ENCODE data around the gene ARL16.

The ARL16 gene

GRCh38 chr17:81703747-81704654, 20.4 kb upstream of the ARL16 start:
- TF ChIP-seq CTCF (IDR thresholded peaks at IDR 0.05; ENCODE audit: control insufficient read depth, extremely low read depth, insufficient read depth) = no peak
- DNase-seq (ENCODE audit: low read depth) = no peak
- H3K4me3 ChIP-seq (ENCODE audit: low read depth, low read length) = peak overlapping the region; percentile 97

GRCh38 chr17:81702934-81703746, 19.5 kb upstream of the ARL16 start, which contains the start of gene MRPL12:
MRPL12 (plus strand) TSS chr17:81703367; CDS start chr17:81703502, 135 bp downstream.
- peak; percentile 61 for DNase-seq (ENCODE audit: low read depth)
- peak within 1 kb of the TSS; percentile 97 for H3K4me3 ChIP-seq (ENCODE audit: low read depth, low read length)
- TF ChIP-seq CTCF (IDR thresholded peaks at IDR 0.05; ENCODE audit: control insufficient read depth, extremely low read depth, insufficient read depth) = 0 out of 2 replicates have a peak, but pooled peaks have one; percentile 4

- peak overlapping the region; percentile 97 for H3K4me3 ChIP-seq (ENCODE audit: low read depth, low read length)
- no peak for TF ChIP-seq CTCF (IDR thresholded peaks at IDR 0.05; ENCODE audit: control insufficient read depth, extremely low read depth, insufficient read depth)
- DNase-seq (ENCODE audit: low read depth) = no peak
Measured at GRCh38 chr17:81701288-81702071, 17.9 kb upstream of the ARL16 start.

GRCh38 chr17:81700353-81701287, 17.0 kb upstream of the ARL16 start:
- no peak for DNase-seq (ENCODE audit: low read depth)
- H3K4me3 ChIP-seq (ENCODE audit: low read depth, low read length) = no peak overlapping the region
- TF ChIP-seq CTCF (IDR thresholded peaks at IDR 0.05; ENCODE audit: control insufficient read depth, extremely low read depth, insufficient read depth) = no peak

- no peak for DNase-seq (ENCODE audit: low read depth)
- TF ChIP-seq CTCF (IDR thresholded peaks at IDR 0.05; ENCODE audit: control insufficient read depth, extremely low read depth, insufficient read depth) = no peak
- no peak overlapping the region for H3K4me3 ChIP-seq (ENCODE audit: low read depth, low read length)
Measured at GRCh38 chr17:81697261-81698044, 13.9 kb upstream of the ARL16 start.
